Smooth muscle cell (in vitro differentiated cells): ENCODE data around the gene IQGAP2. TPM values are rescaled to one million over a fixed set of nuclear protein-coding genes. Genes with fewer than 3 reads are reported as not detected.
"Not testable (repeated sequence)": the region's sequence is repeated elsewhere in the genome, so short reads cannot be mapped to it uniquely, and the experiment has no call there.

Source experiments
- DNase-seq: peaks from one replicate; lab custom pipeline; 2025; ENCODE audit not compliant: unreplicated experiment; lab: John Stamatoyannopoulos, UW
- H2AFZ ChIP-seq: fragments of 200-600 bp; sonication (generic); 2 replicates; pipeline ENCODE4 v1.6.0; 2016; ENCODE audit warnings: antibody characterized with exemption, low read depth, mild to moderate bottlenecking
- H3F3A ChIP-seq: fragments of 200-600 bp; sonication (generic); 2 replicates; pipeline ENCODE4 v1.6.0; 2017; ENCODE audit warnings: antibody characterized with exemption, low read depth
- H3K27ac ChIP-seq: fragments of 200-600 bp; sonication (generic); 2 replicates; pipeline ENCODE4 v1.5.1; 2016; ENCODE audit warnings: low read depth, mild to moderate bottlenecking
- H3K27me3 ChIP-seq: fragments of 200-600 bp; sonication (generic); 2 replicates; pipeline ENCODE4 v1.6.1; 2016; ENCODE audit warnings: low read depth, mild to moderate bottlenecking
- H3K36me3 ChIP-seq: fragments of 200-600 bp; sonication (generic); 2 replicates; pipeline ENCODE4 v1.5.1; 2016; ENCODE audit warnings: low read depth
- H3K4me1 ChIP-seq: fragments of 200-600 bp; sonication (generic); 2 replicates; pipeline ENCODE4 v1.5.1; 2016; ENCODE audit warnings: low read depth
- H3K4me2 ChIP-seq: fragments of 200-600 bp; sonication (generic); 2 replicates; pipeline ENCODE4 v1.6.0; 2016; ENCODE audit warnings: mild to moderate bottlenecking
- H3K4me3 ChIP-seq: fragments of 200-600 bp; sonication (generic); 2 replicates; pipeline ENCODE4 v1.5.1; 2016; ENCODE audit warnings: mild to moderate bottlenecking
- H3K79me2 ChIP-seq: fragments of 200-600 bp; sonication (generic); 2 replicates; pipeline ENCODE4 v1.6.0; 2016; ENCODE audit warnings: low read depth, mild to moderate bottlenecking
- H3K9ac ChIP-seq: fragments of 200-600 bp; sonication (generic); 2 replicates; pipeline ENCODE4 v1.6.0; 2016; ENCODE audit warnings: low read depth
- H3K9me3 ChIP-seq: fragments of 200-600 bp; sonication (generic); replicated peaks from 2 replicates; pipeline ENCODE4 v1.5.1; 2016; ENCODE audit warnings: low read depth
- H4K20me1 ChIP-seq: fragments of 200-600 bp; sonication (generic); 2 replicates; pipeline ENCODE4 v1.6.0; 2016; ENCODE audit warnings: low read depth
- CTCF ChIP-seq: fragments of 200-600 bp; sonication (generic); IDR thresholded peaks from 2 replicates; pipeline ENCODE4 v1.5.1; 2017; ENCODE audit warnings: borderline replicate concordance, mild to moderate bottlenecking, antibody characterized with exemption; ENCODE audit not compliant: insufficient read depth, poor library complexity, severe bottlenecking
- WGBS: methylation state at CpG from one replicate; pipeline ENCODE4 v1.1.7; 2016; ENCODE audit warnings: low lambda C conversion rate; 5-methylcytosine and 5-hydroxymethylcytosine counted together
- polyA plus RNA-seq: library from polyadenylated mRNA; unstranded; fragments of >200 nt; fragmentation: Nextera tagmentation; extraction: Ambion mirVana; gene quantifications from 2 replicates; pipeline ENCODE4 v1.2.1, GENCODE V29; 2016
- total RNA-seq: library from RNA; depleted of rRNA; stranded (reverse); fragments of >200 nt; gene quantifications from 2 replicates; pipeline ENCODE4 v1.2.3, GENCODE V29; 2014

Gene IQGAP2
- total and polyA plus RNA-seq, 2 experiments from 2014 or later, result 7.3 to 16.6 TPM

- no peaks in the 10 kb centered on the region for H3K36me3 ChIP-seq
- no peaks in the 10 kb centered on the region for H3K27me3 ChIP-seq
- no peak overlapping the region for H3K27ac ChIP-seq
- H3K4me2 ChIP-seq, result no peak overlapping the region
- no peaks in the 10 kb centered on the region for H4K20me1 ChIP-seq
- H3K9me3 ChIP-seq, result no peaks in the 10 kb centered on the region
- no peak overlapping the region for H3K9ac ChIP-seq
- no peak overlapping the region for H2AFZ ChIP-seq
- peak; percentile 78 for TF ChIP-seq CTCF
- WGBS, result 40% methylated on average over 3 of the region's 3 CpGs
- no peaks in the 10 kb centered on the region for H3K79me2 ChIP-seq
- no peaks in the 10 kb centered on the region for H3K4me1 ChIP-seq
- no peak overlapping the region for H3K4me3 ChIP-seq
- H3F3A ChIP-seq, result no peaks in the 10 kb centered on the region
- no peak for DNase-seq
Observed at GRCh38 chr5:76601470-76601869, 198.4 kb downstream of the IQGAP2 start.

- H3F3A ChIP-seq, result no peaks in the 10 kb centered on the region
- no peaks in the 10 kb centered on the region for H3K79me2 ChIP-seq
- H3K36me3 ChIP-seq, result no peaks in the 10 kb centered on the region
- no peak overlapping the region for H2AFZ ChIP-seq
- H3K4me2 ChIP-seq, result no peak overlapping the region
- H3K4me3 ChIP-seq, result no peak overlapping the region
- WGBS, result 87% methylated on average over 2 of the region's 2 CpGs
- no peaks in the 10 kb centered on the region for H3K9me3 ChIP-seq
- no peak overlapping the region for H3K27ac ChIP-seq
- peaks cover 6% of the 10 kb centered on the region for H3K4me1 ChIP-seq
- H3K9ac ChIP-seq, result no peak overlapping the region
- no peaks in the 10 kb centered on the region for H3K27me3 ChIP-seq
- DNase-seq, result no peak
- TF ChIP-seq CTCF, result peak; percentile 42
- no peaks in the 10 kb centered on the region for H4K20me1 ChIP-seq
Observed at GRCh38 chr5:76602094-76602726, 199.1 kb downstream of the IQGAP2 start.

GRCh38 chr5:76603991-76604390, 200.9 kb downstream of the IQGAP2 start:
- not testable (repeated sequence) for H3K9me3 ChIP-seq, H3K4me3 ChIP-seq, DNase-seq, H3K36me3 ChIP-seq, H3K4me2 ChIP-seq, H3F3A ChIP-seq, H2AFZ ChIP-seq, H3K27ac ChIP-seq, H4K20me1 ChIP-seq, H3K27me3 ChIP-seq, H3K79me2 ChIP-seq, H3K9ac ChIP-seq
- 100% methylated on average over 1 of the region's 1 CpG for WGBS
- peaks cover 16% of the 10 kb centered on the region for H3K4me1 ChIP-seq

- H3K79me2 ChIP-seq, result no peaks in the 10 kb centered on the region
- H3K9ac ChIP-seq, result no peak overlapping the region
- no peaks in the 10 kb centered on the region for H4K20me1 ChIP-seq
- H3K27me3 ChIP-seq, result no peaks in the 10 kb centered on the region
- no peaks in the 10 kb centered on the region for H3K36me3 ChIP-seq
- no peaks in the 10 kb centered on the region for H3K9me3 ChIP-seq
- H3F3A ChIP-seq, result no peaks in the 10 kb centered on the region
- no peak for TF ChIP-seq CTCF
- H3K4me2 ChIP-seq, result no peak overlapping the region
- H3K4me1 ChIP-seq, result peaks cover 16% of the 10 kb centered on the region
- DNase-seq, result no peak
- H3K27ac ChIP-seq, result no peak overlapping the region
- H3K4me3 ChIP-seq, result no peak overlapping the region
- H2AFZ ChIP-seq, result no peak overlapping the region
- WGBS, result 67% methylated on average over 2 of the region's 2 CpGs
Observed at GRCh38 chr5:76604838-76605237, 201.8 kb downstream of the IQGAP2 start.
